Thyroid gland (tissue), 4 donors: ENCODE data around the gene ETAA1.

Experiments
- CTCF ChIP-seq, 6 experiments: fragments of 200-600 bp in 3 of 6; fragments of 450-650 bp in 3 of 6; sonication (generic) in 3 of 6; IDR thresholded peaks; one replicate each; pipeline ENCODE4 v1.5.1; 2016 to 2019; ENCODE audit warnings: antibody characterized with exemption in 6 of 6, mild to moderate bottlenecking in 2 of 6, inconsistent platforms in 1 of 6, moderate library complexity in 1 of 6
- POLR2A ChIP-seq, 2 donors: fragments of 450-650 bp; IDR thresholded peaks; one replicate each; pipeline ENCODE4 v1.6.1; 2017; ENCODE audit warnings: antibody characterized with exemption in 2 of 2, mild to moderate bottlenecking in 2 of 2, moderate library complexity in 1 of 2

DNA sequence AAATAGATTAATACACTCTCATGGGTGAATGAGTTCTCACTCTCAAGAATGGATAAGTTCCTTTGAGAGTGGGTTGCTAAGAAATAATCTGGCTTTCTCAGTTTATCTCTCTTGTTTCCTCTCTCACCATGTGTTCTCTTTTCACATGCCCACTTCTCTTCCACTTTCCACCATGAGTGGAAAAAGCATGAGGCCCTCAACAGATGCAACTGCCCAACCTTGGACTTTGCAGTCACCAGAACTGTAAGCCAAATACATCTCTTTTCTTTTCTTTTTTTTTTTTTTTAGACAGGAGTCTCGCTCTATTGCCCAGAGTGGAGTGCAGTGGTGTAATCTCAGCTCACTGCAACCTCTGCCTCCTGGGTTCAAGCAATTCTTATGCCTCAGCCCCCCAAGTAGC lies 18.1 kb upstream of the ETAA1 start:
- TF ChIP-seq POLR2A (IDR thresholded peaks at IDR 0.05) (no peak), CTCF (IDR thresholded peaks at IDR 0.05) (no peak)
